ENCODE measurements around the gene NOTCH1.
"Not testable (repeated sequence)": the region's sequence is repeated elsewhere in the genome, so short reads cannot be mapped to it uniquely, and the experiment has no call there.

DNA sequence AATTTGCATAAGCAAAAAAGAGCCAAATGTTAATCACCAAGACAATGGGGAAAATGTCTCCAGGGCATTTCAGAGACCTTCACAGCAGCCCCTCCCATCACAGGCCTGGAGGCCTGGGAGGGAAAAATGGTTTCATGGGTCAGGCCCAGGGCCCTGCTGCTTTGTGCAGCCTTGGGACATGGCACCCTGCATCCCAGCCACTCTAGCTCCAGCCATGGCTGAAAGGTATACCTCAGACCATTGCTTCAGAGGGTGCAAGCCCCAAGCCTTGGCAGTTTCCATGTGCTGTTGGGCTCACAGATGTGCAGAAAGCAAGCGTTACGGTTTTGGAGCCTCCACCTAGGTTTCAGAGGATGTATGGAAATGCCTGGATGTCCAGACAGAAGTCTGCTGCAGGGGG lies 13.5 kb upstream of the NOTCH1 start:
- TF ChIP-seq, protein P1, sequence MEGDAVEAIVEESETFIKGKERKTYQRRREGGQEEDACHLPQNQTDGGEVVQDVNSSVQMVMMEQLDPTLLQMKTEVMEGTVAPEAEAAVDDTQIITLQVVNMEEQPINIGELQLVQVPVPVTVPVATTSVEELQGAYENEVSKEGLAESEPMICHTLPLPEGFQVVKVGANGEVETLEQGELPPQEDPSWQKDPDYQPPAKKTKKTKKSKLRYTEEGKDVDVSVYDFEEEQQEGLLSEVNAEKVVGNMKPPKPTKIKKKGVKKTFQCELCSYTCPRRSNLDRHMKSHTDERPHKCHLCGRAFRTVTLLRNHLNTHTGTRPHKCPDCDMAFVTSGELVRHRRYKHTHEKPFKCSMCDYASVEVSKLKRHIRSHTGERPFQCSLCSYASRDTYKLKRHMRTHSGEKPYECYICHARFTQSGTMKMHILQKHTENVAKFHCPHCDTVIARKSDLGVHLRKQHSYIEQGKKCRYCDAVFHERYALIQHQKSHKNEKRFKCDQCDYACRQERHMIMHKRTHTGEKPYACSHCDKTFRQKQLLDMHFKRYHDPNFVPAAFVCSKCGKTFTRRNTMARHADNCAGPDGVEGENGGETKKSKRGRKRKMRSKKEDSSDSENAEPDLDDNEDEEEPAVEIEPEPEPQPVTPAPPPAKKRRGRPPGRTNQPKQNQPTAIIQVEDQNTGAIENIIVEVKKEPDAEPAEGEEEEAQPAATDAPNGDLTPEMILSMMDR (IDR thresholded peaks at IDR 0.05; ENCODE audit: insufficient read depth, low read depth, low read length) = not testable (repeated sequence)
- TF ChIP-seq EZH2 (IDR thresholded peaks at IDR 0.05; ENCODE audit: insufficient read depth, low read length) = not testable (repeated sequence)
